SK-N-SH (cell line): ENCODE results near the gene SLC25A30.

Source experiments
- CHD2 ChIP-seq: fragments of 150-350 bp; IDR thresholded peaks from 2 replicates; pipeline ENCODE4 v1.6.1; 2018; ENCODE audit warnings: low read length; ENCODE audit not compliant: partially characterized antibody
- REST ChIP-seq: IDR thresholded peaks from 2 replicates; pipeline ENCODE4 v1.6.1; 2012; ENCODE audit warnings: mild to moderate bottlenecking, low read depth, low read length, moderate library complexity
- ZBTB33 ChIP-seq: IDR thresholded peaks from 2 replicates; pipeline ENCODE4 v1.4.0; 2012; ENCODE audit warnings: low read depth, borderline replicate concordance

DNA sequence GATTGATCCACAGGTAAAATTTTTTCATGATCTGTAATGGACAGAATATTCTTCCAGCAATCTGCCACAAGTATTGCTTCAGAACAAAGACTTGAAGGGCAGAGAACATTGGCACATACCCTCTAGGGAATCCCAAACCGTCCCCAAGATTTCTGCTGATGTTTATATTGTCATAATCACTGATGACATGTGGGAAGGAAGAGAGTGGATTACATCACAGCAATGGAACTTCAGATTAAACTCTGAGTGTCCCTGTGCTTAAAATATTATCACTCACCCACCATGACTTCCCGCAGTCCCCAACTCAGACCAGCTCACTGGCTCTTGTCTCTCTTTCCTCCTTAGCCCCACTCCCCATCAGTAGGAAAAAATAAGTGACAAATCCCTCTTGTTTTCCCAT lies 68.7 kb downstream of the SLC25A30 start:
- TF ChIP-seq ZBTB33 (no peak), CHD2 (no peak), REST (no peak)
